HG03064 (cell line): ENCODE data around the gene ANKRD20A1.
"Not testable (repeated sequence)": the region's sequence is repeated elsewhere in the genome, so short reads cannot be mapped to it uniquely, and the experiment has no call there.

Experiments
- ATAC-seq: cut with Tn5 transposase; IDR thresholded peaks from one replicate; pipeline ENCODE4 v1.9.1; 2021; ENCODE audit warnings: low read depth; ENCODE audit not compliant: unreplicated experiment

Gene ANKRD20A1

GRCh38 chr9:67858871-67859270 lies at the start of gene ANKRD20A1:
Gene ANKRD20A1, plus strand, starts transcription at chr9:67858931. Its CDS starts 496 bp downstream, at chr9:67859427.
- not testable (repeated sequence) for ATAC-seq

GRCh38 chr9:67832088-67832487 lies 26.6 kb upstream of the ANKRD20A1 start:
- not testable (repeated sequence) for ATAC-seq
